HepG2 (cell line): ENCODE measurements around the gene PODN. TPM values are rescaled to one million over a fixed set of nuclear protein-coding genes. Genes with fewer than 3 reads are reported as not detected.

ENCODE experiments used
- ATAC-seq: fragments of 200-7000 bp; cut with Tn5 transposase; 3 replicates; pipeline ENCODE4 v1.9.1; 2020; ENCODE audit warnings: mild to moderate bottlenecking, moderate library complexity
- BruUV-seq: library from RNA; stranded (reverse); fragments of 400-500 nt; replicated peaks from 2 replicates; lab custom pipeline; 2021; lab: Mats Ljungman, UMichigan
- CTCF ChIA-PET: fragments of 300-600 bp; formaldehyde crosslinking; extraction: SDS; loops from one replicate; lab custom pipeline; 2021; ENCODE audit warnings: low total read pairs, inconsistent platforms, low intra/inter-chr PET ratio; lab: Yijun Ruan, JAX
- POLR2A ChIA-PET: fragments of 350-600 bp; sonication (Branson Sonifier 250); formaldehyde crosslinking; loops from one replicate; lab custom pipeline; 2020; ENCODE audit warnings: antibody characterized with exemption, inconsistent platforms; lab: Yijun Ruan, JAX
- DNase-seq: peaks from one replicate; pipeline ENCODE4 v3.0.0-alpha.2; 2015; ENCODE audit warnings: low spot score
- FAIRE-seq: peaks from 3 replicates; lab custom pipeline; 2011; peaks lifted over from hg19 to GRCh38; lab: Jason Lieb, UNC
- H2AFZ ChIP-seq: one replicate; pipeline ENCODE4 v1.6.1; 2011; ENCODE audit warnings: low read length, inconsistent platforms
- H3K27ac ChIP-seq: fragments of 300-600 bp; 3 replicates; pipeline ENCODE4 v1.8.0; 2011; ENCODE audit warnings: mixed run types, mild to moderate bottlenecking, mixed read lengths, low read length, inconsistent platforms; ENCODE audit not compliant: insufficient read depth; ENCODE audit errors: extremely low read length
- H3K27me3 ChIP-seq, 2 experiments: fragments of 200-600 bp in 1 of 2; 2 replicates in 1 of 2; 3 replicates in 1 of 2; pipeline versions ENCODE4 v1.6.0 to v1.8.0; 2011; ENCODE audit warnings: low read length in 2 of 2, mild to moderate bottlenecking in 2 of 2, moderate library complexity in 2 of 2, inconsistent platforms in 1 of 2; ENCODE audit not compliant: insufficient read depth in 2 of 2, control insufficient read depth in 1 of 2
- H3K36me3 ChIP-seq, 2 experiments: fragments of 200-600 bp in 1 of 2; replicated peaks in 1 of 2; 2 replicates in 1 of 2; 3 replicates in 1 of 2; pipeline versions ENCODE4 v1.5.1 to v1.8.0; 2011; ENCODE audit warnings: low read length in 2 of 2, inconsistent platforms in 1 of 2; ENCODE audit not compliant: insufficient read depth in 2 of 2, control insufficient read depth in 1 of 2
- H3K4me1 ChIP-seq: 2 replicates; pipeline ENCODE4 v1.5.1; 2012; ENCODE audit warnings: low read length, inconsistent platforms; ENCODE audit not compliant: insufficient read depth
- H3K4me2 ChIP-seq: 2 replicates; pipeline ENCODE4 v1.6.0; 2011; ENCODE audit warnings: low read depth, low read length, inconsistent platforms
- H3K4me3 ChIP-seq, 3 experiments: fragments of 200-600 bp in 1 of 3; sonication (generic), shearing (Covaris generic) in 1 of 3; replicated peaks in 1 of 3; 2 replicates each; pipeline ENCODE4 v1.5.1; 2011 to 2016; ENCODE audit warnings: low read length in 3 of 3, inconsistent platforms in 2 of 3, low read depth in 2 of 3, mild to moderate bottlenecking in 2 of 3, control low read depth in 1 of 3, mixed read lengths in 1 of 3; ENCODE audit not compliant: insufficient read depth in 1 of 3
- H3K79me2 ChIP-seq: one replicate; pipeline ENCODE4 v1.6.1; 2011; ENCODE audit warnings: low read length, inconsistent platforms; ENCODE audit not compliant: insufficient read depth
- H3K9ac ChIP-seq: 2 replicates; pipeline ENCODE4 v1.6.0; 2011; ENCODE audit warnings: mild to moderate bottlenecking, low read depth, low read length, inconsistent platforms; ENCODE audit not compliant: insufficient read depth
- H3K9me3 ChIP-seq: 2 replicates; pipeline ENCODE4 v1.5.1; 2012; ENCODE audit warnings: mild to moderate bottlenecking, low read length
- H4K20me1 ChIP-seq: 2 replicates; pipeline ENCODE4 v1.6.0; 2011; ENCODE audit warnings: inconsistent platforms, mild to moderate bottlenecking, low read length, moderate library complexity; ENCODE audit not compliant: insufficient read depth
- GPN1 ChIP-seq: sonication (generic); formaldehyde crosslinking; IDR thresholded peaks from 2 replicates; pipeline ENCODE4 v1.5.1; 2020; ENCODE audit warnings: missing genetic modification reagents, borderline replicate concordance
- GZF1 ChIP-seq: sonication (generic); formaldehyde crosslinking; IDR thresholded peaks from 2 replicates; pipeline ENCODE4 v1.5.1; 2020; ENCODE audit warnings: mild to moderate bottlenecking, missing genetic modification reagents
- HIVEP1 ChIP-seq: sonication (generic); formaldehyde crosslinking; IDR thresholded peaks from 2 replicates; pipeline ENCODE4 v1.4.0; 2020; ENCODE audit warnings: mild to moderate bottlenecking, missing genetic modification reagents
- MIER3 ChIP-seq: IDR thresholded peaks from 2 replicates; pipeline ENCODE4 v1.6.1; 2016; ENCODE audit warnings: missing compliant biosample characterization, borderline replicate concordance
- MTERF4 ChIP-seq: sonication (generic); formaldehyde crosslinking; IDR thresholded peaks from 2 replicates; pipeline ENCODE4 v1.8.0; 2023; ENCODE audit warnings: mild to moderate bottlenecking, missing genetic modification reagents
- PITX1 ChIP-seq: sonication (generic); formaldehyde crosslinking; IDR thresholded peaks from 2 replicates; pipeline ENCODE4 v1.5.1; 2020; ENCODE audit warnings: mild to moderate bottlenecking, missing genetic modification reagents
- TGIF2 ChIP-seq: IDR thresholded peaks from 2 replicates; pipeline ENCODE4 v1.6.1; 2016; ENCODE audit warnings: control low read depth, missing compliant biosample characterization
- THAP11 ChIP-seq: IDR thresholded peaks from 2 replicates; pipeline ENCODE4 v1.6.1; 2016; ENCODE audit warnings: missing biosample characterization, missing genetic modification reagents
- TRIM24 ChIP-seq: sonication (generic); formaldehyde crosslinking; IDR thresholded peaks from 2 replicates; pipeline ENCODE4 v1.8.0; 2022; ENCODE audit warnings: mild to moderate bottlenecking, missing genetic modification reagents
- YEATS2 ChIP-seq: sonication (generic); formaldehyde crosslinking; IDR thresholded peaks from 2 replicates; pipeline ENCODE4 v1.4.0; 2020; ENCODE audit warnings: missing genetic modification reagents, borderline replicate concordance
- ZMYM2 ChIP-seq: sonication (generic); formaldehyde crosslinking; IDR thresholded peaks from 2 replicates; pipeline ENCODE4 v1.8.0; 2022; ENCODE audit warnings: mild to moderate bottlenecking, missing genetic modification reagents
- ZNF484 ChIP-seq: sonication (generic); formaldehyde crosslinking; IDR thresholded peaks from 2 replicates; pipeline ENCODE4 v1.5.1; 2020; ENCODE audit warnings: mild to moderate bottlenecking, low read depth, missing genetic modification reagents, borderline replicate concordance
- ZNF503 ChIP-seq: sonication (generic); formaldehyde crosslinking; IDR thresholded peaks from 2 replicates; pipeline ENCODE4 v1.4.0; 2020; ENCODE audit warnings: missing genetic modification reagents
- ZNF687 ChIP-seq: sonication (generic); formaldehyde crosslinking; IDR thresholded peaks from 2 replicates; pipeline ENCODE4 v1.5.1; 2020; ENCODE audit warnings: mild to moderate bottlenecking, missing genetic modification reagents, moderate library complexity
- ZNF784 ChIP-seq: sonication (generic); formaldehyde crosslinking; IDR thresholded peaks from 2 replicates; pipeline ENCODE4 v1.5.1; 2020; ENCODE audit warnings: missing genetic modification reagents, mild to moderate bottlenecking, borderline replicate concordance
- WGBS: methylation state at CpG from one replicate; pipeline ENCODE4 v1.1.6; 2017; ENCODE audit warnings: low lambda C conversion rate; 5-methylcytosine and 5-hydroxymethylcytosine counted together
- in situ Hi-C: cut with HindIII; loops from 2 replicates; pipeline ENCODE4 v1.10.0; 2017; ENCODE audit warnings: low pct_unique_long_range_greater_than_20kb; ENCODE audit not compliant: extremely low pct_ligation_motif_present
- intact Hi-C: fragments of 100-400 bp; cut with micrococcal nuclease; formaldehyde crosslinking; loops from one replicate; pipeline ENCODE4 v1.10.0; 2022; ENCODE audit not compliant: unreplicated experiment
- polyA plus RNA-seq, 8 experiments: library from polyadenylated mRNA; depleted of rRNA in 3 of 8; stranded (reverse) in 7 of 8; unstranded in 1 of 8; fragments of >200 nt; fragmentation: Illumina TruSeq in 4 of 8; extraction: Trizol in 4 of 8; gene quantifications; 2 replicates each; pipeline versions ENCODE4 v1.2.1 to v1.2.3, GENCODE V29; 2011 to 2016; ENCODE audit warnings: low read depth in 4 of 8, missing spikeins in 1 of 8, mixed read lengths in 1 of 8; ENCODE audit not compliant: insufficient read depth in 1 of 8
- total RNA-seq, 5 experiments: library from RNA; depleted of rRNA; stranded (reverse); fragments of >200 nt; fragmentation: Illumina TruSeq; extraction: Trizol; gene quantifications; 2 replicates each; pipeline ENCODE4 v1.2.3, GENCODE V29; 2016; ENCODE audit warnings: low read depth in 1 of 5

The PODN gene
- total and polyA plus RNA-seq, 2 of the 13 experiments (the other 11 are each of a cell fraction or from before 2014, with no cell fraction given) = 0.13 TPM; not detected in 1

GRCh38 chr1:53116933-53117600 is 55.1 kb downstream of the PODN start:
- H3K27me3 ChIP-seq = peaks cover 10 to 54% of the 10 kb centered on the region in 2 experiments
- no peaks in the 10 kb centered on the region; the same call in 1 of the 2 replicates for H3K9me3 ChIP-seq
- H3K27ac ChIP-seq = no peak overlapping the region
- H3K36me3 ChIP-seq = no peaks in the 10 kb centered on the region
- intact Hi-C loops = no loop called here
- peak overlapping the region; percentile 9; the same call in 1 of the 2 replicates for H3K9ac ChIP-seq
- no peak overlapping the region for H3K4me3 ChIP-seq
- H2AFZ ChIP-seq = no peak overlapping the region
- DNase-seq (no peak), ATAC-seq (no peak), FAIRE-seq (no peak)
- H3K4me2 ChIP-seq = 0 out of 2 replicates have a peak overlapping the region, but pooled peaks have one; percentile 9
- BruUV-seq = no TSS peak
- H3K79me2 ChIP-seq = no peaks in the 10 kb centered on the region
- peaks cover 87% of the 10 kb centered on the region for H3K4me1 ChIP-seq
- CTCF ChIA-PET = no interaction called here
- no peaks in the 10 kb centered on the region for H4K20me1 ChIP-seq
- 67% methylated on average over 11 of the region's 11 CpGs for WGBS
- POLR2A ChIA-PET = no interaction called here
- in situ Hi-C loops = no loop called here
- TF ChIP-seq GPN1 (CRISPR knock-in tag) (no peak), ZNF484 (CRISPR knock-in tag) (no peak), YEATS2 (CRISPR knock-in tag) (no peak), MTERF4 (no peak), ZNF687 (CRISPR knock-in tag) (no peak), ZNF503 (CRISPR knock-in tag) (no peak), ZNF784 (no peak), ZMYM2 (no peak), TRIM24 (no peak), GZF1 (CRISPR knock-in tag) (no peak), THAP11 (no peak), PITX1 (CRISPR knock-in tag) (no peak), HIVEP1 (CRISPR knock-in tag) (no peak), TGIF2 (CRISPR knock-in tag) (no peak), MIER3 (CRISPR knock-in tag) (no peak)
